T-cell (primary cell): ENCODE data around the gene DNAH11. TPM values are rescaled to one million over a fixed set of nuclear protein-coding genes. Genes with fewer than 3 reads are reported as not detected.
"Not testable (repeated sequence)": the region's sequence is repeated elsewhere in the genome, so short reads cannot be mapped to it uniquely, and the experiment has no call there.

Experiments
- ATAC-seq, 4 experiments: fragments of 200-7000 bp in 3 of 4; fragments of 150-1000 bp in 1 of 4; cut with Tn5 transposase; replicated peaks in 1 of 4; 1 replicate in 3 of 4; 2 replicates in 1 of 4; pipeline ENCODE4 v1.10.0; 2021; ENCODE audit warnings: moderate library complexity in 3 of 4, mild to moderate bottlenecking in 2 of 4, moderate number of reproducible peaks in 1 of 4
- CTCF ChIA-PET, 2 donors: fragments of 300-600 bp; sonication (Branson Sonifier 250); formaldehyde crosslinking; loops; one replicate each; lab custom pipeline; 2022; ENCODE audit warnings: antibody characterized with exemption in 2 of 2; lab: Charles Lee
- POLR2A ChIA-PET, 2 donors: fragments of 300-600 bp; sonication (Branson Sonifier 250); formaldehyde crosslinking; loops; one replicate each; lab custom pipeline; 2022; ENCODE audit warnings: antibody characterized with exemption in 2 of 2; lab: Charles Lee
- DNase-seq, 35 experiments: peaks; one replicate each; pipeline versions ENCODE4 v3.0.0 to v3.0.0-alpha.2; 2013 to 2023
- H3K27ac ChIP-seq: one replicate; pipeline ENCODE4 v1.5.1; 2013; ENCODE audit warnings: low read length
- H3K27me3 ChIP-seq, 2 experiments: replicated peaks in 1 of 2; 1 replicate in 1 of 2; 2 replicates in 1 of 2; pipeline versions ENCODE4 v1.6.1 to v1.7.0; 2013; ENCODE audit warnings: low read length in 1 of 2, mixed read lengths in 1 of 2; ENCODE audit not compliant: control insufficient read depth in 2 of 2, insufficient read depth in 2 of 2; ENCODE audit errors: extremely low read depth in 1 of 2
- H3K36me3 ChIP-seq, 2 donors: 1 replicate in 1 of 2; 2 replicates in 1 of 2; pipeline versions ENCODE4 v1.6.1 to v1.7.0; 2013; ENCODE audit warnings: low read length in 1 of 2; ENCODE audit not compliant: control insufficient read depth in 2 of 2, insufficient read depth in 1 of 2; ENCODE audit errors: extremely low read depth in 1 of 2
- H3K4me1 ChIP-seq, 2 experiments: 1 replicate in 1 of 2; 2 replicates in 1 of 2; pipeline versions ENCODE4 v1.6.1 to v1.7.0; 2013; ENCODE audit warnings: low read length in 2 of 2, mixed read lengths in 1 of 2; ENCODE audit not compliant: insufficient read depth in 2 of 2, control insufficient read depth in 1 of 2; ENCODE audit errors: extremely low read depth in 1 of 2
- H3K4me3 ChIP-seq, 2 donors: 1 replicate in 1 of 2; 2 replicates in 1 of 2; pipeline versions ENCODE4 v1.5.1 to v1.7.0; 2013; ENCODE audit warnings: mild to moderate bottlenecking in 2 of 2, low read length in 1 of 2, moderate library complexity in 1 of 2; ENCODE audit not compliant: control insufficient read depth in 1 of 2; ENCODE audit errors: extremely low read depth in 1 of 2
- H3K9me3 ChIP-seq: 2 replicates; pipeline ENCODE4 v1.7.0; 2013
- H3K27ac Mint-ChIP-seq, 2 donors: one replicate each; pipeline ENCODE4 v1.8.0; 2020 to 2021; ENCODE audit warnings: mild to moderate bottlenecking in 2 of 2, mixed read lengths in 2 of 2
- H3K27me3 Mint-ChIP-seq, 2 donors: one replicate each; pipeline ENCODE4 v1.8.0; 2021 to 2022; ENCODE audit warnings: mixed read lengths in 2 of 2
- H3K36me3 Mint-ChIP-seq: one replicate; pipeline ENCODE4 v1.8.0; 2021; ENCODE audit warnings: mixed read lengths
- H3K4me1 Mint-ChIP-seq, 3 donors: one replicate each; pipeline ENCODE4 v1.8.0; 2020 to 2022; ENCODE audit warnings: mixed read lengths in 3 of 3, mild to moderate bottlenecking in 1 of 3
- H3K4me3 Mint-ChIP-seq, 3 donors: one replicate each; pipeline ENCODE4 v1.8.0; 2020 to 2022; ENCODE audit warnings: mild to moderate bottlenecking in 3 of 3, mixed read lengths in 3 of 3, moderate library complexity in 3 of 3
- H3K9me3 Mint-ChIP-seq, 3 donors: one replicate each; pipeline ENCODE4 v1.8.0; 2020 to 2022; ENCODE audit warnings: mixed read lengths in 3 of 3
- WGBS: methylation state at CpG from one replicate; pipeline ENCODE4 v1.1.5; 2013; ENCODE audit warnings: missing lambda C conversion rate; ENCODE audit not compliant: insufficient coverage; 5-methylcytosine and 5-hydroxymethylcytosine counted together
- total RNA-seq, 35 experiments: library from RNA in 6 of 35; stranded (reverse) in 6 of 35; fragments of 120-200 nt in 1 of 35; gene quantifications; one replicate each; pipeline versions ENCODE4 v1.2.1 to v1.2.4 and lab custom pipeline; 2013 to 2026

Gene DNAH11
- total RNA-seq, 5 donors from 2014 or later (not counting 1 experiment from before 2014, with no cell fraction given): 0.06 to 0.83 (median 0.35) TPM

DNA sequence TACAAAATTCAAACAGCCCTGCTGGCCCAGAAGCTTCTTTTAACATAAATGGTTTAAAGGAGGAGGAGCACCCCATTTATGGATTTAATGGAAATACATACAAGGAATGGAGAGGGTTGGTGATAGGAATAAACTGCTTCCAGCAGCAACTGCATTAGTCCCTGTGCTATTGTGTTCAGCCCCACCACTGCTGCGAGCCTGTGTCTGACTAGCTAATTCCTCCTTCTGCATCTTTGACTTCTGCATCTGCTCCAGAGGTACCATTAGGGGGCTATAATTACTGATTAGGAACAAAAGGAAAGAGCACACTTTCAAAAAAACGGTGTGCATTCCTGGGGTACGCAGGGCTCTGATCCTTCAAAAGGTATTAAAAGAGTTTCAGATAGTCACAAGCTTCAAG lies 378.1 kb downstream of the DNAH11 start:
- H3K4me1 ChIP-seq: no peaks in the 10 kb centered on the region
- 50% methylated on average over 2 of the region's 3 CpGs for WGBS
- Mint-ChIP-seq H3K27ac (no peak overlapping the region), H3K4me3 (no peak overlapping the region), H3K4me1 (peaks cover 4 to 14% (median 5%) of the 10 kb centered on the region in 3 donors), H3K36me3 (peaks cover 2% of the 10 kb centered on the region), H3K27me3 (no peaks in the 10 kb centered on the region), H3K9me3 (no peaks in the 10 kb centered on the region)
- H3K27me3 ChIP-seq: no peaks in the 10 kb centered on the region
- no peak overlapping the region for H3K27ac ChIP-seq
- CTCF ChIA-PET: interaction anchor here in 1 of 2 donors (0.7 kb wide), 1 partner anchor 19 kb away, joined by 5 read pairs; no protein-coding TSS in a partner anchor
- H3K4me3 ChIP-seq: no peak overlapping the region
- DNase-seq: no peak
- POLR2A ChIA-PET: interaction anchor here in 1 of 2 donors (0.6 kb wide), 1 partner anchor 811 kb away, joined by 4 read pairs; no protein-coding TSS in a partner anchor
- ATAC-seq: no peak
- no peaks in the 10 kb centered on the region for H3K9me3 ChIP-seq
- H3K36me3 ChIP-seq: no peaks in the 10 kb centered on the region

DNA sequence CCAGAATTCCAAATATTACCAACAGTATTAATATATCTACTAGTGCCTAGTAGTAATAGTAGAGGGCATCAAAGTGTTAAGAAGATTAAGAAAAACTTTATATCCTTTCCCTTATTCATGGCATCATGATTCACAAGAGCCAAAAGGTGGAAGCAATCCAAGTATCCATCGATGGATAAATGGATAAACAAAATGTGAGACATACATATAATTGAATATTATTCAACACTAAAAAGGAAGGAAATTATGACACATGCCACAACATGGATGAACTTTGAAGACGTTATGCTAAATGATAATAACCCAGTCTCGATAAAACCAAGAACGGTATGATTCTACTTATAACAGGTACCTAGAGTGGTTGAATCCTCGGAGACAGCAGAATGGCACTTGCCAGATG lies 379.8 kb downstream of the DNAH11 start:
- no peak overlapping the region for H3K4me3 ChIP-seq
- Mint-ChIP-seq H3K4me1 (peaks cover 4 to 14% (median 5%) of the 10 kb centered on the region in 3 donors), H3K27me3 (no peaks in the 10 kb centered on the region), H3K4me3 (no peak overlapping the region), H3K36me3 (peaks cover 6% of the 10 kb centered on the region), H3K27ac (no peak overlapping the region), H3K9me3 (no peaks in the 10 kb centered on the region)
- no peak overlapping the region for H3K27ac ChIP-seq
- peaks cover 0 to under 1% of the 10 kb centered on the region in 2 donors for H3K36me3 ChIP-seq
- DNase-seq: no peak
- H3K4me1 ChIP-seq: no peaks in the 10 kb centered on the region
- WGBS: no CpG with 5 or more reads among the region's 5 CpGs
- no peaks in the 10 kb centered on the region for H3K9me3 ChIP-seq
- no peak for ATAC-seq
- no peaks in the 10 kb centered on the region for H3K27me3 ChIP-seq
- POLR2A ChIA-PET: no interaction called here
- CTCF ChIA-PET: no interaction called here

DNA sequence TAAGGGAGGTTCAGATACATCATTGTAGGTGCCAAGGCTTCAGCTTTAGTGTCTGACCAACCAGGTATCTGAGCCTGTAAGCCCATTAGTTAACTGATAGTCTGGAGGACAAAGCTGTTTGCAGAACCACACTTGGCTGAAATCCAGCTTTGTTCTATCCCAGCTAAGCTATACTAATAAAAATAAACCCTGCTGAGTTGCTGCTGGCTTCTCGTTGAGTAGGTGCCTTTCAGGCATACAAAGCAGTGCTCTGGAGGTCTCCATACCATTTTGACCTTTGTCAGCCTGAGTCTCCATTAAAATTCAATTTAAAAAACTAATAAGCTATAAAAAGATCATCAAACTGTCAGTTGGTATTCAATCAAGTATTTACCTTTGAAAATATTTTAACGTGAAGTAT lies 380.8 kb downstream of the DNAH11 start:
- CTCF ChIA-PET: interaction anchor here in 1 of 2 donors (0.8 kb wide), 1 partner anchor 9 kb away, joined by 3 read pairs; no protein-coding TSS in a partner anchor
- peaks cover 3 to 4% (median 4%) of the 10 kb centered on the region in 3 donors for H3K9me3 Mint-ChIP-seq
- H3K27me3 Mint-ChIP-seq: peaks cover 0 to 1% of the 10 kb centered on the region in 2 donors
- Histone ChIP-seq H3K4me3 (no peak overlapping the region), H3K36me3 (peaks cover 0 to 6% of the 10 kb centered on the region in 2 donors), H3K27me3 (no peaks in the 10 kb centered on the region), H3K4me1 (no peaks in the 10 kb centered on the region), H3K9me3 (no peaks in the 10 kb centered on the region), H3K27ac (no peak overlapping the region)
- peaks cover 6 to 18% (median 7%) of the 10 kb centered on the region in 3 donors for H3K4me1 Mint-ChIP-seq
- H3K36me3 Mint-ChIP-seq: peaks cover 10% of the 10 kb centered on the region
- no peak overlapping the region for H3K27ac Mint-ChIP-seq
- ATAC-seq (no peak), DNase-seq (no peak)
- H3K4me3 Mint-ChIP-seq: no peak overlapping the region
- 100% methylated on average over 1 of the region's 2 CpGs for WGBS
- POLR2A ChIA-PET: no interaction called here

DNA sequence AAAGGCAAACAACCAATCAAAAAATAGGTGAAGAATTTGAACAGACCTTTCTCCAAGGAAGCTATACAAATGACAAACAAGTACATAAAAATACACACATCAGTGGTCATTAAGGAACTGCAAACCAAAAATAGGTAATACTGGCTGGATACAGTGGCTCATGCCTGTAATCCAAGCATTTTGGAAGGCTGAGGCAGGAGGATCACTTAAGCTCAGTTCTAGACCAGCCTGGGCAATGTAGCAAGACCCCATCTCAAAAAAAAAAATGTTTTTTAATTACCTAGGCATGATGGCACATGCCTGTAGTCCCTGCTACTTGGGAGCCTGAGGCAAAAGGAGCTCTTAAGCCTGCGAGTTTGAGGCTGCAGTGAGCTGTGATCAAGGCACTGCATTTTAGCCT lies 383.6 kb downstream of the DNAH11 start:
- Histone ChIP-seq H3K4me3 (no peak overlapping the region), H3K36me3 (peaks cover 0 to 6% of the 10 kb centered on the region in 2 donors), H3K4me1 (no peaks in the 10 kb centered on the region), H3K9me3 (no peaks in the 10 kb centered on the region), H3K27me3 (no peaks in the 10 kb centered on the region), H3K27ac (no peak overlapping the region)
- H3K36me3 Mint-ChIP-seq: peaks cover 16% of the 10 kb centered on the region
- no peak for ATAC-seq
- WGBS: no CpG with 5 or more reads among the region's 1 CpG
- POLR2A ChIA-PET: interaction anchor here in 1 of 2 donors (0.7 kb wide), 1 partner anchor 721 kb away, joined by 4 read pairs; no protein-coding TSS in a partner anchor
- peaks cover 9 to 14% (median 13%) of the 10 kb centered on the region in 3 donors for H3K9me3 Mint-ChIP-seq
- H3K4me3 Mint-ChIP-seq: no peak overlapping the region
- no peak for DNase-seq
- H3K27me3 Mint-ChIP-seq: peaks cover 0 to 1% of the 10 kb centered on the region in 2 donors
- CTCF ChIA-PET: interaction anchor here in 1 of 2 donors (0.6 kb wide), 1 partner anchor 1491 kb away, joined by 3 read pairs; no protein-coding TSS in a partner anchor
- peaks cover 1 to 25% (median 17%) of the 10 kb centered on the region in 3 donors for H3K4me1 Mint-ChIP-seq
- H3K27ac Mint-ChIP-seq: no peak overlapping the region

DNA sequence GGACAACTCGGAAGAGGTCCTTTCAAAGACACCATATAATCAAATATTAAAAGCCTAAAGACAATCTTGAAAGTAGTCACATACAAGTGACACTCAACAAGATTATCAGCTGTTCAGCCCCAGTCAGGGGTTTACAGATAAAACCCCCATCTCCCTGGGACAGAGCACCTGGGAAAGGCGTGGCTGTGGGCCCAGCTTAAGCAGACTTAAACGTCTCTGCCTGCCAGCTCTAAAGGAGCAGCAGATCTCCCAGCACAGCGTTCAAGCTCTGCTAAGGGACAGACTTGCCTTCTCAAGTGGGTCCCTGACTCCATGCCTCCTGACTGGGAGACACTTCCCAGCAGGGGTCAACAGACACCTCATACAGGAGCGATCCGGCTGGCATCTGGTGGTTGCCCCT lies 384.9 kb downstream of the DNAH11 start:
- Histone ChIP-seq H3K9me3 (no peaks in the 10 kb centered on the region), H3K27me3 (no peaks in the 10 kb centered on the region), H3K4me3 (no peak overlapping the region), H3K27ac (no peak overlapping the region), H3K4me1 (no peaks in the 10 kb centered on the region), H3K36me3 (peaks cover 0 to 6% of the 10 kb centered on the region in 2 donors)
- Mint-ChIP-seq H3K36me3 (peaks cover 16% of the 10 kb centered on the region), H3K27ac (no peak overlapping the region), H3K4me3 (no peak overlapping the region), H3K9me3 (peaks cover 9 to 14% (median 13%) of the 10 kb centered on the region in 3 donors), H3K27me3 (peaks cover 0 to 1% of the 10 kb centered on the region in 2 donors), H3K4me1 (peaks cover 1 to 31% (median 18%) of the 10 kb centered on the region in 3 donors)
- POLR2A ChIA-PET: no interaction called here
- CTCF ChIA-PET: no interaction called here
- DNase-seq (no peak), ATAC-seq (no peak)
- 88% methylated on average over 5 of the region's 6 CpGs for WGBS

DNA sequence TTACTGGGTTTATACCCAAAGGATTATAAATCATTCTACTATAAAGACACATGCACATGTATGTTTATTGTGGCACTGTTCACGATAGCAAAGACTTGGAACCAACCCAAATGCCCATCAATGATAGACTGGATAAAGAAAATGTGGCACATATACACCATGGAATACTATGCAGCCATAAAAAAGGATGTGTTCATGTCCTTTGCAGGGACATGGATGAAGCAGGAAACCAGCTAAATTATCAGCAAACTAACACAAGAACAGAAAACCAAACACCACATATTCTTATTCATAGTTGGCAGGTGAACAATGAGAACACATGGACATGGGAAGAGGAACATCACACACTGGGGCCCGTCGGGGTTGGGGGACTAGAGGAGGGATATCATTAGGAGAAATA lies 390.5 kb downstream of the DNAH11 start:
- Mint-ChIP-seq H3K4me1 (peaks cover 23 to 34% (median 31%) of the 10 kb centered on the region in 3 donors), H3K36me3 (peaks cover 20% of the 10 kb centered on the region), H3K9me3 (peaks cover 9 to 16% (median 14%) of the 10 kb centered on the region in 3 donors)
- H3K27me3 ChIP-seq, H3K36me3 ChIP-seq, H3K27ac ChIP-seq, H3K9me3 ChIP-seq, H3K4me3 ChIP-seq, POLR2A ChIA-PET, H3K4me1 ChIP-seq, ATAC-seq, H3K27ac Mint-ChIP-seq, DNase-seq, H3K27me3 Mint-ChIP-seq, H3K4me3 Mint-ChIP-seq: not testable (repeated sequence)
- no CpG with 5 or more reads among the region's 3 CpGs for WGBS
- CTCF ChIA-PET: interaction anchor here in 1 of 2 donors (1.0 kb wide), 1 partner anchor 10 kb away, joined by 3 read pairs; no protein-coding TSS in a partner anchor
